ENCODE data around the gene NAALADL1. TPM values are rescaled to one million over a fixed set of nuclear protein-coding genes. Genes with fewer than 3 reads are reported as not detected.
A peak's percentile ranks its signal among the peaks of the same experiment; 100 is the strongest.

Gene NAALADL1
- total RNA-seq, 1 experiment from 2014 or later: 0.23 TPM

DNA sequence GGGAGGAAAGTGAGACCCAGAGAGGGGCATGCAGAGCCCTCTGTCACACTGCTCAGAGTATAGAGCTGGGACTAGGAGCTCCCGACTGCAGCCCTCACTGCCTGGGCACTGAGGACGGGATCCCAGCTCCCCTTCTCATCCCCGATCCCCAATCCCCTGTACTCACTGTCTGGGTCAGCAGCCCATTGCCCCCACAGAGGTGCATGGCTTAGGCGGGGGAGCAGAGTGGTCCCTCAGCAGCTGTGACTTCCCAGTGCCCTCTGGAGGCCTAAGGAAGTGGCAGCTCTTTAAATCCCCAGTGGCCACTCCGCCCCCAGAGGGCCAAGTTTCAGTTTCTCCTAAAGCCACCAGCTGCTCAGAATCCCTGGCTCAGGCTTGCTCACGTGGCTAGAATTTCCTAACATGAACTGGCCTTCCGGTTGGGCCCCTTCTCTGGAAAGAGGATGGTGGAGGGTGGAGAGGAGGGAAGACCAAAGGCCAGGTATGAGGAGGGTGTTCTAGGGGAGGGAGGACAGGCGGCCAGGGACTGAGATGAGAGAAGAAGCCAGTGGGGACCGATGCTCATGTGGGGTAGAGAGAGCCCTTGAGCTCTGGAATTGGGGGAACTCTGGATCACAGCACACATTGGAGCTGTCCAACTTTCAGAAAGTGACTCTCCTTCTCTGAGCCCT is 61.5 kb downstream of the NAALADL1 start, which contains the start of gene BATF2:
BATF2 (minus strand) TSS at position 262 of the 671 bp plus-strand sequence; CDS start at position 205, 57 bp downstream.
- intact Hi-C loops (cut with micrococcal nuclease; ENCODE audit: unreplicated experiment): loop anchor here (2.0 to 5.0 kb wide), 2 partner anchors 80 to 150 kb away; partner anchors contain the start of gene ATG2A
- H3K27ac Mint-ChIP-seq (ENCODE audit: unreplicated experiment): peak within 1 kb of the TSS; percentile 63

DNA sequence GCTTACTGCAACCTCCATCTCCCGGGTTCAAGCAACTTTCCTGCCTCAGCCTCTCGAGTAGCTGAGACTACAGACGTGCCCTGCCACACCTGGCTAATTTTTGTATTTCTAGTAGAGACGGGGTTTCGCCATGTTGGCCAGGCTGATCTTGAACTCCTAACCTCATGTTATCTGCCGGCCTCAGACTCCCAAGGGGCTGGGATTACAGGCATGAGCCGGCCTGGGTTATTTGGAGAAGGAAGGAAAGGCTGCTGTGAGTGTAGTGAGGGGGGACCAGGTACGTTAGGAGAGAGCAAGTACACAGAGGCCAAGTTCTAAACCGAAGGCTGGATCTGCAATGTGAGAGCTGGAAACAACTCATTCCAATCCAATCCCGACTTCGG is 62.0 kb downstream of the NAALADL1 start:
- ChIA-PET CTCF (interaction anchor here (0.9 to 1.6 kb wide), 10 partner anchors 8 to 208 kb away, joined by 3 to 9 read pairs (median 4); partner anchors contain the start of genes PPP2R5B and ZNHIT2), POLR2A (interaction anchor here (1.2 kb wide), 1 partner anchor 17 kb away, joined by 3 read pairs; no protein-coding TSS in a partner anchor)
- Histone ChIP-seq H3K4me1 (peaks cover 37% of the 10 kb centered on the region), H3K36me3 (ENCODE audit: control insufficient read depth, insufficient read depth, low read length) (no peaks in the 10 kb centered on the region), H3K9me3 (no peaks in the 10 kb centered on the region), H3K27me3 (replicated peaks; ENCODE audit: control insufficient read depth, insufficient read depth, low read length) (no peaks in the 10 kb centered on the region), H3K4me3 (ENCODE audit: low read depth, low read length) (no peak overlapping the region)
- Mint-ChIP-seq H3K4me1 (ENCODE audit: low read depth, unreplicated experiment) (peaks cover 26% of the 10 kb centered on the region), H3K4me3 (ENCODE audit: unreplicated experiment) (peak overlapping the region; percentile 56), H3K27ac (ENCODE audit: unreplicated experiment) (peak overlapping the region; percentile 63), H3K9me3 (ENCODE audit: unreplicated experiment) (no peaks in the 10 kb centered on the region), H3K27me3 (ENCODE audit: insufficient read depth, unreplicated experiment) (no peaks in the 10 kb centered on the region), H3K36me3 (ENCODE audit: insufficient read depth, unreplicated experiment) (no peaks in the 10 kb centered on the region)
- TF ChIP-seq, protein P1, sequence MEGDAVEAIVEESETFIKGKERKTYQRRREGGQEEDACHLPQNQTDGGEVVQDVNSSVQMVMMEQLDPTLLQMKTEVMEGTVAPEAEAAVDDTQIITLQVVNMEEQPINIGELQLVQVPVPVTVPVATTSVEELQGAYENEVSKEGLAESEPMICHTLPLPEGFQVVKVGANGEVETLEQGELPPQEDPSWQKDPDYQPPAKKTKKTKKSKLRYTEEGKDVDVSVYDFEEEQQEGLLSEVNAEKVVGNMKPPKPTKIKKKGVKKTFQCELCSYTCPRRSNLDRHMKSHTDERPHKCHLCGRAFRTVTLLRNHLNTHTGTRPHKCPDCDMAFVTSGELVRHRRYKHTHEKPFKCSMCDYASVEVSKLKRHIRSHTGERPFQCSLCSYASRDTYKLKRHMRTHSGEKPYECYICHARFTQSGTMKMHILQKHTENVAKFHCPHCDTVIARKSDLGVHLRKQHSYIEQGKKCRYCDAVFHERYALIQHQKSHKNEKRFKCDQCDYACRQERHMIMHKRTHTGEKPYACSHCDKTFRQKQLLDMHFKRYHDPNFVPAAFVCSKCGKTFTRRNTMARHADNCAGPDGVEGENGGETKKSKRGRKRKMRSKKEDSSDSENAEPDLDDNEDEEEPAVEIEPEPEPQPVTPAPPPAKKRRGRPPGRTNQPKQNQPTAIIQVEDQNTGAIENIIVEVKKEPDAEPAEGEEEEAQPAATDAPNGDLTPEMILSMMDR (IDR thresholded peaks at IDR 0.05; ENCODE audit: insufficient read depth in 1 of 2, low read depth in 1 of 2, low read length in 1 of 2, severe bottlenecking in 1 of 2, unreplicated experiment in 1 of 2): no peak
- intact Hi-C loops (cut with micrococcal nuclease; ENCODE audit: unreplicated experiment): loop anchor here (2.0 to 5.0 kb wide), 2 partner anchors 80 to 149 kb away; partner anchors contain the start of gene ATG2A
- BruUV-seq (replicated peaks): TSS peak; percentile 61
- DNase-seq: no peak

More for the DNA sequence above, 61.5 kb downstream of the NAALADL1 start, which contains the start of gene BATF2:
- TF ChIP-seq, protein P1 (IDR thresholded peaks at IDR 0.05; ENCODE audit: insufficient read depth in 1 of 2, low read depth in 1 of 2, low read length in 1 of 2, severe bottlenecking in 1 of 2, unreplicated experiment in 1 of 2): peak; percentile 45 to 69
- CTCF ChIA-PET: interaction anchor here (0.5 to 1.6 kb wide), 13 partner anchors 9 to 218 kb away, joined by 3 to 9 read pairs (median 4); partner anchors contain the start of genes PPP2R5B, SF1 and ZNHIT2
- H3K36me3 ChIP-seq (ENCODE audit: control insufficient read depth, insufficient read depth, low read length): no peaks in the 10 kb centered on the region
- H3K4me1 ChIP-seq: peaks cover 37% of the 10 kb centered on the region
- POLR2A ChIA-PET: interaction anchor here (1.2 kb wide), 1 partner anchor 16 kb away, joined by 3 read pairs; no protein-coding TSS in a partner anchor
- Mint-ChIP-seq H3K4me1 (ENCODE audit: low read depth, unreplicated experiment) (peaks cover 26% of the 10 kb centered on the region), H3K4me3 (ENCODE audit: unreplicated experiment) (peak within 1 kb of the TSS; percentile 56), H3K9me3 (ENCODE audit: unreplicated experiment) (no peaks in the 10 kb centered on the region), H3K27me3 (ENCODE audit: insufficient read depth, unreplicated experiment) (no peaks in the 10 kb centered on the region), H3K36me3 (ENCODE audit: insufficient read depth, unreplicated experiment) (no peaks in the 10 kb centered on the region)
- H3K4me3 ChIP-seq (ENCODE audit: low read depth, low read length): no peak within 1 kb of the TSS
- DNase-seq: peak; percentile 79 to 84
- H3K27me3 ChIP-seq (replicated peaks; ENCODE audit: control insufficient read depth, insufficient read depth, low read length): no peaks in the 10 kb centered on the region
- H3K9me3 ChIP-seq: no peaks in the 10 kb centered on the region
- BruUV-seq (replicated peaks): no TSS peak

Small RNA genes lying within 50 kb of the gene (microRNA-seq; reads per million reads assigned to microRNA genes)
- not detected for gene MIR6879

Other genes with a start within 250 kb of the NAALADL1 start
- 32.7 and 36.8 TPM in 2 replicates for gene MEN1, start 248.0 kb downstream of the NAALADL1 start, total RNA-seq (2022)
- gene CDC42BPG, start 213.9 kb downstream of the NAALADL1 start, total RNA-seq (2022): 29.1 and 36.0 TPM in 2 replicates
- gene EHD1, start 179.9 kb downstream of the NAALADL1 start, total RNA-seq (2022): 123 and 129 TPM in 2 replicates
- gene ATG2A, start 141.3 kb downstream of the NAALADL1 start, total RNA-seq (2022): 27.9 and 31.1 TPM in 2 replicates
- 7.4 and 7.7 TPM in 2 replicates for gene PPP2R5B, start 133.9 kb downstream of the NAALADL1 start, total RNA-seq (2022)
- not detected in 2 replicates for gene GPHA2, start 122.7 kb downstream of the NAALADL1 start, total RNA-seq (2022)
- not detected in 2 replicates for gene MAJIN, start 86.4 kb downstream of the NAALADL1 start, total RNA-seq (2022)
- gene BATF2, start 61.6 kb downstream of the NAALADL1 start, total RNA-seq (2022): 0.79 and 1.4 TPM in 2 replicates
- 91.7 and 103 TPM in 2 replicates for gene ARL2, start 44.4 kb downstream of the NAALADL1 start, total RNA-seq (2022)
- gene SNX15, start 31.1 kb downstream of the NAALADL1 start, total RNA-seq (2022): 35.5 and 35.8 TPM in 2 replicates
- gene SAC3D1, start 17.3 kb downstream of the NAALADL1 start, total RNA-seq (2022): 21.2 and 21.6 TPM in 2 replicates
- gene CDCA5, start 25.5 kb upstream of the NAALADL1 start, total RNA-seq (2022): 67.0 and 71.1 TPM in 2 replicates
- gene ZFPL1, start 25.7 kb upstream of the NAALADL1 start, total RNA-seq (2022): 44.5 and 46.0 TPM in 2 replicates
- gene VPS51, start 37.7 kb upstream of the NAALADL1 start, total RNA-seq (2022): 147 and 158 TPM in 2 replicates
- gene TM7SF2, start 53.3 kb upstream of the NAALADL1 start, total RNA-seq (2022): 62.9 and 73.8 TPM in 2 replicates
- 12.2 and 14.7 TPM in 2 replicates for gene ZNHIT2, start 59.1 kb upstream of the NAALADL1 start, total RNA-seq (2022)
- 918 and 972 TPM in 2 replicates for gene FAU, start 63.6 kb upstream of the NAALADL1 start, total RNA-seq (2022)
- gene MRPL49, start 63.8 kb upstream of the NAALADL1 start, total RNA-seq (2022): 89.2 and 95.1 TPM in 2 replicates
- gene SYVN1, start 76.0 kb upstream of the NAALADL1 start, total RNA-seq (2022): 50.9 and 56.5 TPM in 2 replicates
- not detected in 2 replicates for gene SPDYC, start 111.7 kb upstream of the NAALADL1 start, total RNA-seq (2022)
- gene CAPN1, start 123.4 kb upstream of the NAALADL1 start, total RNA-seq (2022): 238 and 244 TPM in 2 replicates
- 23.2 and 25.3 TPM in 2 replicates for gene POLA2, start 203.4 kb upstream of the NAALADL1 start, total RNA-seq (2022)